GM19035 (cell line): Measurements from ENCODE around the gene MISP3.
A peak's percentile ranks its signal among the peaks of the same experiment; 100 is the strongest.

Source experiments
- ATAC-seq: cut with Tn5 transposase; IDR thresholded peaks from one replicate; pipeline ENCODE4 v1.9.1; 2021; ENCODE audit not compliant: unreplicated experiment

The MISP3 gene

GRCh38 chr19:14053032-14053431, 19.6 kb upstream of the MISP3 start:
- no peak for ATAC-seq

GRCh38 chr19:14053500-14053899, 19.1 kb upstream of the MISP3 start:
- no peak for ATAC-seq

GRCh38 chr19:14054099-14054498, 18.5 kb upstream of the MISP3 start:
- no peak for ATAC-seq

DNA sequence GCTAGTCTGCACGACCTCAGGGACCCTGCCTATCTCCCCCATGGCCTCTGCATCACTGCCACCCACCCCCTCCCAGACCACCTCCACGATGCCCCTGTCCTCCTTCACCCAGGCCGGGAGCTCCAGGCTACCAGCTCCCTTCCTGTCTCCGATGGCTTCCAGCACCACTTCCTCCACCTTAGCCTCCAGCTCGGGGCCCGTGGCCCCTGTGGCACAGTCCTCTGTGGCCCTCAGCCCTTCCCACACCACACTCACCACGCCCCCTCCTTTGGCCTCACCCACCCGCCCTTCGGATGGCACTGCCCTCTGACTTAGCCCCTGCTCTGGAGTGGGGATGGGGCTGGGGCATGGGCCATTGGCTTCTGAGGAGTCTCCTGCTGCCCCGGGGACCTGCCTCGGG, 17.9 kb upstream of the MISP3 start:
- ATAC-seq: no peak

GRCh38 chr19:14055396-14055795, 17.2 kb upstream of the MISP3 start:
- ATAC-seq: no peak

GRCh38 chr19:14056069-14056666, 16.4 kb upstream of the MISP3 start:
- no peak for ATAC-seq

- ATAC-seq: no peak
Measured at GRCh38 chr19:14056741-14057356, 15.7 kb upstream of the MISP3 start.

DNA sequence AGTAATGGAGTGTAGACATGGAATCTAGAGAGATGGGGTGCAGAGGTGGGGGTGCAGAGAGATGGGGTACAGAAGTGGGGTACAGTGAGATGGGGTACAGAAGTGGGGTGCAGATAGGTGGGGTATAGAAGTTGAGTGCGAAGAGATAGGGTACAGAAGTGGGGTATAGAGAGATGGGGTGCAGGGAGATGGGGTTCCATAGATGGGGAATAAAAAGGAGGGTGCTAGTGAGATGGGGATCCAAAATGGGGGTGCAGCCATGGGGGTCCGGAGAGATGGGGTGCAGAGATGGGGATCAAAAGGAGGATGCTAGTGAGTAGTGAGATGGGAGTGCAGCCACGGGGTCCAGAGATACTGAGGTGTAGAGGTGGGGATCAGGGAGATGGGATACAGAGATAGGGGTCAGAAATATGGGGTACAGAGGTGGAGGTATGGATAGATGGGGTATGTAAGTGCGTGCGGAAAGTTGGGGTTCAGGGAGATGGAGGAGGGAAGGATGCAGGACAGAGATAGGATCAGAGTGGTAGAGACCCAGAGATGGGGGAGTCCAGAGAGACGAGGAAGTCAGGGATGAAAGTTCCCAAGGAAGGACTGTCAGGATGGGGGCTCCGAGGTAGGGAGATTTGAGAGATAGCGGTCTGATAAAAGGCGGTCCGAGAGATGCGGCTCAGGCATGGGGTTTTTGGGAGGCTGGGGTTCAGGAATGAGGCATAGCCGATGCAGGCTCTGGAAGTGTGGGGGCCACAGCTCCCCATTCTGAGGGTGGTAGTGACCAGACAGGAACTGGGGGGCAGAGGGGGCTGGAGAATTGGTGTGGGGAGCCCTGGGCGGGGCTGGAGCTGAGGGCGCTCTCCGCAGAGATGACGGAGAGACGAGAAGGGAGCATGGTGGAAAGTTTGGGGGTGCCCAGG, 14.1 kb upstream of the MISP3 start:
- no peak for ATAC-seq

GRCh38 chr19:14059093-14059480, 13.5 kb upstream of the MISP3 start:
- ATAC-seq: no peak

DNA sequence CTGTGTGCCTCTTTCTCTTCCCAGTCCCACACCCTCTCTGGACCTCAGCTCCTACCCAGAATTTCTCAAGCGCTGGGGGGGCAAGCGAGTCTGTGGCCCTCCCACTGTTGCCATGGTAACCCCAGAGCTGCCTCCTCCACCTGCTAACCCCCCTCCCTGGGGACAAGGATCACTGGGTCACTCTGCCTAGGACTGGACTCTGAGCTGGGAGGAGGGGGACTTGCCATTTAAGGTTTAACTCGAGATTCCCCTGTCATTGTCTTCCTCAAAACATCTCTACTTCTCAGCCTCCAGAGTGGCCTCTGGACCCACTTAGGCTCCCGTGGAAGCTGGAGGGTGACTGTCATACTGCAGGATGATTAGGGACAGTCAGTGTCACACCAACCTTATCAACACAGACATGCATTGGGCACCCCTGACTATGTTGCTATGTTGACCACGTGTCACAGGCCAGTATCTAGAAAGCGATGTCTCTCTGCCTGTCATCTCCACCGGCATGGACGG, 12.9 kb upstream of the MISP3 start:
- ATAC-seq: no peak

DNA sequence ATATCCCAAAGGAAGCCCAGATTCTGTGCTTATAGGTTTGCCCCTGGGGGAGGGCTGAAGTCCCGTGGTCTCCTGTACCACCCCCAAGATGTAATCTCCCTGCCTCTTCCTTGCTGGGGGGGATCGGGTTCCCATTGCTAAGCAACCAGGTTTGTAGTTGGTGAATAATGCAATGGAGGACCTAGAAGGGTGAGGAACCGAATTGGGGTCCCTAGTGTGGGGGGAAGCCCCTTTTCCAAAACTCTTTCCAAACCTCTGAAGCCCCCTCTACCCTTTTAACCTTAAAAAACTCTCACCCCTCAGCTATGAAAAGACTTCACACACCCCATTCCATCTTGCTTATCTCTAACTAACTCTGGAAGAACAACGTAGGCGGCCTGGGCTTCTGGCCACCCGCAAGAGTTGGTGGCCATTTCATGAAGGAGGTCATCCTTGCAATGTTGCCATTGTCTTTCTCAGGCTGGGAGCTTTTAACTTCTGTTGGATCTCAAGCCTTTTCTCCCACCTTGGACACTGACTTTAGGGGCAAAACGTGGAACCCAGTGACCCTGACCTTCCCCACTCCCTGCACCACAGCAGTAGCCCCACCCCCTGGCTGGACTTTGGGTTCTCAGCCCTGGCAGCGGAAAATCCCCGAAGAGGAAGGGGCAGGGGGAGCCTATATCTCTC, 11.4 kb upstream of the MISP3 start:
- ATAC-seq: no peak

- ATAC-seq: no peak
Measured at GRCh38 chr19:14061751-14062557, 10.6 kb upstream of the MISP3 start, which contains the start of gene PALM3. Gene PALM3, minus strand, starts transcription at chr19:14062076. Its CDS starts 96 bp downstream, at chr19:14061980.

DNA sequence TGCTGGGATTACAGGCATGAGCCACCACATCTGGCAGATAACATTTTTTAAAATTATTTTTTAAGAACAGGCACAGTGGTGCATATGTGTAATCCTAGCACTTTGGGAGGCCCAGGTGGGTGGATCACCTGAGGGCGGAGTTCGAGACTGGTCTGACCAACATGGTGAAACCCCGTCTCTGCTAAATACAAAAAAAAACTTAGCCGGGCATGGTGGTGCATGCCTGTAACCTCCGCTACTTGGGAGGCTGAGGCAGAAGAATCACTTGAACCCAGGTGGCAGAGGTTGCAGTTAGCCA, 10.1 kb upstream of the MISP3 start:
- no peak for ATAC-seq

DNA sequence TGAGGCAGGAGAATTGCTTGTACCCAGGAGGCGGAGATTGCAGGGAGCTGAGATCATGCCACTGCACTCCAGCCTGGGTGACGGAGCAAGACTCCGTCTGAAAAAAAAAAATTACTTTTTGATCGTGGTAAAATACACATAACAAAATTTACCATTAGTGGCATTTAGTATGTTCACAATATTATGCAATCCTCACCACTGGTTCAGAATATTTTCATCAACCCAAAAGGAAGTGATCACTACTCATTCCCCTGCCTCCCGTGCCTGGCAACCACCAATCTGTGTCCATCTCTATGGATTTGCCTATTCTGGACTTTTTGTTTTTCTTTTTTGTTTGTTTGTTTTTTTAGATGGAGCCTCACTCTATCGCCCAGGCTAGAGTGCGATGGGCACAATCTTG, 9.5 kb upstream of the MISP3 start:
- no peak for ATAC-seq

GRCh38 chr19:14066134-14066533, 6.5 kb upstream of the MISP3 start:
- no peak for ATAC-seq

- ATAC-seq: no peak
Measured at GRCh38 chr19:14070268-14071050, 2.1 kb upstream of the MISP3 start.

DNA sequence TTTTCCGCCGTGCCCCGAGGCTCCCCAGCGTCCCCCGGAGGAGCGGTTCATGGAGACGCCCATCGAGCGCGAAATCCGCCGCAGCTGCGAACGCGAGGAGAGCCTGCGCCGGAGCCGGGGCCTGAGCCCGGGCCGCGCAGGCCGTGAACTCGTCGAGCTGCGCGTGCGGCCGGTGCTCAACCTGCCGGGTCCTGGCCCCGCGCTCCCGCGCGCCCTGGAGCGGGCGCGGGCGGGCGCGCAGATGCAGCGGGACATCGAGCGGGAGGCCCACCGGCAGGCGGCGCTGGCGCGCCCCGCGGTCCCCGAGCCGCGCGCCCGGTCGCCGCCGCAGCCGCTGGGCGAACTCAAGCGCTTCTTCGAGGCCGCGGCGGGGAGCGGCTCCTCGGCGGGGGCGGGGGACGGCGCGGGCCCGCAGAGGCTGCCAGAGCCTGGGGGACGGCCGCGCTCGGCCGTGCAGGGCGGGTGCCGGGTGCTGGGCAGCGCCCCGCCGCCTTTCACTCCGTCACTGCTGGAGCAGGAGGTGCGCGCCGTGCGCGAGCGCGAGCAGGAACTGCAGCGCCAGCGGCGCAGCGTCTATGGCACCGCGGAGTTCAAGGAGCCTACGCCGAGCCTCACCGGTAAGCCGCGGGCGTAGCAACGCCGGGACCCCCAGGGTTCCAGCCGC, 807 bp downstream of the MISP3 start:
- ATAC-seq: peak; percentile 55

DNA sequence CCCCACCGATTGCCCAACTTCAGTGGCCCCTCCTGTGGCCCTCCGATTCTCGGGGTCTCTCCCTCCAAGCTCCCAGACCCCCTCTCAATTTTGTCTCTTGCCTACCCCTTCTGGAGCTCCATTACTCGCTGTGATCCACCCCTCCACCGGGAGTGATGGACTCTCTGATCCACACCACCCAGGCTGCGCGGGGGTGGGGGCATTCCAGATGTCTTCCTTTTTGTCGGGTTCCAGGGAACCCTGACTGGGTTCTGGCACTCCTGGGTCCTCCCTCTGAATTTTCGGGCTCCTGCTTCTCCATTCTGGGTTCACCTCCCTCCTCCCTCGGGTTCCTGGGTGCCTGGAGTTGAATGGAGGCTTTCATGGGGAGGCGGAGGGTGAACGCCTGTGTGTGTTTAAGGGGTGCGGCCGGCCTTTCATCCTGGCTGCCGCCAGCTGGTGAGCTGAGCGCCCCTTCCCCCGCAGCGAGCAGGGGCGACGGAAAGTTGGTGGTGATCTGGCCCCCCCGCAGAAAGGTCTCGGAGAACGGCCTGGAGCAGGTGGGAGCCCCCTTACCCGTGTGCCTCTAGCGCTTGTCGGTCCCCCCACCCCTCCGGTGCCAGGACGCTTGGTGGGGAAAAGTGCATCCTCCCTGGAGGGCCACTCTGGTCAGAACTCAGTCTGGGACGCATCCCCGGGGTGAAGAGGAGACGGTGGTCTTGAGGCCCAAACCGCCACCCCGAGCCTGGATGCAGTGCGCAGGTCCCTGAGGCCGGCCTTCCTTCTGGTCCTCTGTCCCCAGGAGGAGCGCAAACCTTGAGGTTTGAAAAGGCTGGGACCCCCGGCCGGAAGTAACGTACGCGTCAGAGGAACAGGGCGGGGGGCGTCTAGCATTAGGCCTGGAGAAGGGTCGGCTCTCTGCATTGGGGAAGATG, 1.6 kb downstream of the MISP3 start:
- no peak for ATAC-seq
